ENCODE measurements around the gene TMEM213.

DNA sequence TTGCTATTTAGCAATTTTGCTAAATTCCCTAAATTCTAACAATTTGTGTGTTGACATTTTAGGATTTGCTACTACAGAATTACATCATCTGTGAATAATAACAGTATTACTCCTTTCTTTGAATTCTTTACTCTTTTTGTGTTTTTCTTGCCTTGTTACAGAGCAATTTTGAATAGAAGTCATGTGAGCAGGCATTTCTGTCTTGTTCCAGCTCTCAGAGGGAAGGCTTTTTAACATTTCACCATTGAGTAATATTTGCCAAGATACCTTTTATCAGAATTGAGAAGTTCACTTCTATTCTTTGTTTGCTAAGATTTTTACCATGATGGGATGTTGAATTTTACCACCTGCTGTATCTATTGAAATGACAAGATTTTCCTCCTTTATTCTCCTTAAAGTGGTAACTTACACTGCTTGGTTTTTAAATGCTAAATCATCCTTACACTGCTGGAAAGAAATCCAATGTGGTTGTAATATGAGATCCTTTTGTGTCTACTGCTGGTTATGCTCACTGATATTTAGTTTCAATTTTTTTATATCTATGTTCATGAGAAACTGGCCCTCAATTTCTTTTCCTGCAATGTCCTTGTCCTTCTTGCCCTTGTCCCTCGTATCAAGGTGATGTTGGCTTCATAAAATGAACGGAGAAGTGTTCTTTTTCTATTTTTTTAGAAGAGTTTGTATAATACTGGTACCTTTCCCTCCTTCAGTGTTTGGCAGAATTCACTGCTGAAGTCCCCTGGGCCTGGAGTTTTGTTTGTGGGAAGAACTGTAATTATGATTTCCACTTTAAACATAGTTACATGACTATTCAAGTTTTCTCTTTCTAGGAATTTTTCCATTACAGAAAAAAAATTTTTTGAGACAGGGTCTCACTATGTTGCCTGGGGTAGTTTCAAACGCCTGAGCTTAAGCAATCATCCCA, 50.5 kb downstream of the TMEM213 start:
- TF ChIP-seq, protein P1, sequence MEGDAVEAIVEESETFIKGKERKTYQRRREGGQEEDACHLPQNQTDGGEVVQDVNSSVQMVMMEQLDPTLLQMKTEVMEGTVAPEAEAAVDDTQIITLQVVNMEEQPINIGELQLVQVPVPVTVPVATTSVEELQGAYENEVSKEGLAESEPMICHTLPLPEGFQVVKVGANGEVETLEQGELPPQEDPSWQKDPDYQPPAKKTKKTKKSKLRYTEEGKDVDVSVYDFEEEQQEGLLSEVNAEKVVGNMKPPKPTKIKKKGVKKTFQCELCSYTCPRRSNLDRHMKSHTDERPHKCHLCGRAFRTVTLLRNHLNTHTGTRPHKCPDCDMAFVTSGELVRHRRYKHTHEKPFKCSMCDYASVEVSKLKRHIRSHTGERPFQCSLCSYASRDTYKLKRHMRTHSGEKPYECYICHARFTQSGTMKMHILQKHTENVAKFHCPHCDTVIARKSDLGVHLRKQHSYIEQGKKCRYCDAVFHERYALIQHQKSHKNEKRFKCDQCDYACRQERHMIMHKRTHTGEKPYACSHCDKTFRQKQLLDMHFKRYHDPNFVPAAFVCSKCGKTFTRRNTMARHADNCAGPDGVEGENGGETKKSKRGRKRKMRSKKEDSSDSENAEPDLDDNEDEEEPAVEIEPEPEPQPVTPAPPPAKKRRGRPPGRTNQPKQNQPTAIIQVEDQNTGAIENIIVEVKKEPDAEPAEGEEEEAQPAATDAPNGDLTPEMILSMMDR (IDR thresholded peaks at IDR 0.05): no peak
- no peak for TF ChIP-seq EZH2phosphoT487 (IDR thresholded peaks at IDR 0.05)
- TF ChIP-seq EZH2 (IDR thresholded peaks at IDR 0.05): no peak

Measured in neural progenitor cell (in vitro differentiated cells).